Heart left ventricle (tissue), 13 donors: ENCODE data around the gene IL22RA1.

Experiments
- CTCF ChIP-seq, 12 donors: fragments of 200-600 bp; sonication (generic) in 4 of 12; IDR thresholded peaks; one replicate each; pipeline versions ENCODE4 v1.5.0 to v1.8.0; 2018 to 2022; ENCODE audit warnings: antibody characterized with exemption in 12 of 12, mild to moderate bottlenecking in 5 of 12
- POLR2A ChIP-seq, 2 donors: fragments of 450-650 bp; IDR thresholded peaks; one replicate each; pipeline ENCODE4 v1.6.1; 2017; ENCODE audit warnings: antibody characterized with exemption in 2 of 2, mild to moderate bottlenecking in 2 of 2, moderate library complexity in 2 of 2
- donor health status: ischemic (EF 13 %, LVEDD 7.1; RV severe dilation, severe dysfunction).
- donor health status: DM: no; HTN: yes; CAD: no.
- donor health status: DM: no; HTN: no; CAD: no.
- donor health status: ischemic (EF 25% LVEDD 6.9; RV normal size, moderate dysfunction).
- donor health status: ischemic (EF 25% LVEDD 5.7; RV mildly dilated, moderate dysfunction).
- donor health status: ischemic (EF 35%, LVEDD 5.7; RV mildly dilated, moderate dysfunction).
- donor health status: nonischemic (EF 11% LVEDD 7.7; RV severe dilation, severe dysfunction).
- donor health status: DM: yes; HTN: yes; CAD: no.
- donor health status: PGD.
- donor health status: ischemic (EF 29% LVEDD 5.4; RV normal size, mild dysfunction).
- donor health status: nonischemic (EF 23%, LVEDD 6.1; RV moderate dilation, normal function).

- TF ChIP-seq CTCF (IDR thresholded peaks at IDR 0.05) (no peak), POLR2A (IDR thresholded peaks at IDR 0.05) (no peak)
Measured at GRCh38 chr1:24081190-24081589, 61.8 kb downstream of the IL22RA1 start.
